AG08396 (cell line): ENCODE results near the gene PDE6G.

Experiments
- DNase-seq: peaks from one replicate; pipeline ENCODE4 v3.0.0; 2012; ENCODE audit warnings: low spot score, mixed read lengths

Gene PDE6G

DNA sequence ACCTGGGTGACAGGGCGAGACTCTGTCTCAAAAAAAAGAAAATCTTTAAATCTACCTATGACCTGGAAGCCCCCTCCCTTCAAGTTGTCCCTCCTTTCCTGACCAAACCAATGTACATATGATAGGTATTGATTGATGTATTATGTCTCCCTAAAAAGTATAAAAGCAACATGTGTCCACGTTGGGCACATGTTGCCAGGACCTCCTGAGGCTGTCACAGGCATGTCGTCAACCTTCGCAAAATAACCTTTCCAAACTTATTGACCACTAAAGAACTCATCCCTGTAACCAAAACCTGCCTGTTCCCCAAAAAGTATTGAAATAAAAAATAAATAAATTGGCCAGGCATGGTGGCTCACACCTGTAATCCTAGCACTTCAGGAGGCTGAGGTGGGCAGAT, 5.7 kb upstream of the PDE6G start:
- no peak for DNase-seq

DNA sequence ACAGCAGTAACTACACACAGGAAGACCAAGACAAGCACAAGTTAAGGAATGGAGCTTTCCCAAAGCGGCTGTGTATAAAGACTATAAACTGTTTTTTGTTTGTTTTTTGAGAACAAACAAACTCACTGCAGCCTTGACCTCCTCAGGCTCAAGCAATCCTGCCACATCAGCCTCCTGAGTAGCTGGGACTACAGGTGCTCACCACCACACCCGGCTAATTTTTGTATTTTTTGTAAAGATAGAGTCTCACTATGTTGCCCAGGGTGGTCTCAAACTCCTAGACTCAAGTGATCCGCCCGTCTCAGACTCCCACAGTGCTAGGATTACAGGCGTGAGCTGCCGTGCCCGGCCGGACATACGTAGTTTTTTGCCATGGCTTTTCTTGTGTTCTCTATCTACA, 4.1 kb upstream of the PDE6G start:
- DNase-seq = no peak

DNA sequence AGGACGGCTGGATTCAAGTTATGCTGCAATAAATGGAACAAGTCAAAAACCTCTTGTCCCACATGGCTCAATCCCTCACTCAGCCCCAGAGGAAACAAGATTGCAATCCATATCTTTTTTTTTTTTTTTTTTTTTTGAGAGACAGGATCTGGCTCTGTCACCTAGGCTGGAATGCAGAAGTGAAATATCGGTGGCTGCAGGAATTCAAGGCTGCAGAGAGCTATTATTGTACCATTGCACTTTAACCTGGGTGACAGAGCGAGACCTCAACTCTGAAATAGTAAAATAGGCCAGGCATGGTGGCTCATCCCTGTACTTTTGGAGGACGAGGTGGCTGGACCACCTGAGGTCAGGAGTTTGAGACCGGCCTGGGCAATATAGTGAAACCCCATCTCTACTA, 2.7 kb upstream of the PDE6G start:
- DNase-seq = no peak

DNA sequence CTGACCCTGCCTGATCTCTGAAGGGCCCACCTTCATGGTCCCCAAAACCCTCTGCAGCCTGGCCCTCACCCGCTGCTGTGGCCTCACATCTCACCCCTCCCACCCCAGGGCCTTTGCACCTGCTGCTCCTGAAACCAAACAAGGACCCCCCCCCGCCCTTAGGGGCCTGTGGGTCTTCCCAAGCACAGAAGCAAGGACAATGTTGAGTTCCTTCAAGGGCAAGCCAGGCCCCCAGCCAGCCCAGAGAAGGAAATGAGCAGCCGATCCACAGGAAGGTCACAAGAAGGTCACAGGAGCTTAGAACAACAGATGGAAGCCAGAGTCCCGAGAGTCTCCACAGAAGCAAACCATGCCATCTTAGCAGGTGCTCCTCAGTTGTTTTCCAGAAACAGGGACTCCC, 493 bp upstream of the PDE6G start:
- DNase-seq = no peak

DNA sequence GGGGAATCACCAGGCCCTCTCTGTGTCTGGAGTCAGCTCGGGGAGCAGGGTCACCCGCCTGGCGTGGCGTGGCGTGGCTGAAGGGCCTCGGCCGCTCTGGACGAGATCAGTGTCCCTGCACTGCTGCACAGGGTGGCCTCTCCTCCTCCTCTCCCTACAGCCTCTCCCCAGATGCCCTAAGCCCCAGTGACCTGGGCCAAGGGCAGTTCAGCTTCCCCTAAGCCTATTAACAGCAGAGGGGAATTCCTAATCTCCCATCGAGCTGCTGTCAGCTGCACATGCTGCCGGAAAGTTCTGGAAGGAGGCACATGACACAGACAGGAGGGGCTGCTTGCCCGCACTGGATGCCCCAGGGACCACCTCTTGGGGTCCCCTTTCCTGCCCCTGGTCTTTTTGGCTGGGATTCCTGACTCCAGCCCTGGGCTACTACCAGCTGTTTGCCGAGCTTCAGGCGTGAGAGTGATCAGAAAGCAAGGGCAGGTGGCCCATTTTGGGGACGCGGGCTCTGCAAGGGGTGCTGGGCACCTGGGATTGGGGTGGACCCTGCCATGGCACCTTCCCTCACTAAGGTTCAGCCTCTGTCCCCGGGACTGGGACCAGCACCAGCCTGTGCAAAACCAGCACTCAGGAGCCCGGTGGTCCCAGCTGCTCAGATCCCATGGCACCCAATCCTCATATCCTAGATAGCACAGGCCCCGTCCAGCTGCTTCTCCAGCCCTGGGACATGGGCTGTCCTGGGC, 794 bp downstream of the PDE6G start:
- DNase-seq = no peak

DNA sequence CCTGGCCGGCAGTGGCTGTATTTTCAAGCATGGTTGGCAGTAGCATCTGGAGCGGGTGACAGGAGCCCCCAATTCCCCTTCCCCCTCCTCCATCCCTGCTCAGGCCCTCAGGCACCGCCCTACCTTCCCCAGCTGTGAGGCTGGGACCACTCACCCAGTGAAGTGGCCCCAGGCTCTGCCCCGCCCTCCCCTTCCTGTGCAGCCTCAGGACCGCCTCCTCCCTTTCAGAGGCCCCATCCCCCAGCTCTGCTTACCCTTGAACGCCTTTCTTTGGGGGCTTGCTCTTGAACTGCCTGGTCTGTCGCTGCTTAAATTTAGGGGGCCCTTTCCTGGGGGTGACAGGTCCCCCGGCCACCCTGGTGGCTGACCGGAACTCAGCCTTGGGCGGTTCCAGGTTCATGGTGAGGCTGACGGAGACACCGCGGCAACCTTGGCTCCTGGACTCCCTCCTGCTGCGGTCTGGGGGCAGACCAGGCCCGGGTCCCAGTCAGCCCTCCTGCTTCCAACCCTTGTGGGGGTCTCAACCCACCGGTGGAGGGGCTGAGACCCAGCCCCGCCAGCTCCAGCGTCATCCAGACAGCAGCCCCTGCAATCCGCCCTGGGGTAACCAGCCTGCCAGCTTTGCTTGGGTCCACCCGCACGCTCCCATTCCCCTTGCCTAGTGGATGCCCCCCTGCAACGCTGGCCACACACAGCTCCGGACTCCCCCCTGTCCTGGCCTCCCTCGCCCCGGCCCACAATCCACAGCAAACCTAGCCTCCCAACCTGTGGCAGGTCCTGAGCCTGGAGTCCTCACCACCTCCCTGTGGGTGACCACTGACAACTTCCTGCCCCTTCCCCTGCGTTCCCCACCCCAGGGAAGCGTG, 3.2 kb downstream of the PDE6G start:
- no peak for DNase-seq

DNA sequence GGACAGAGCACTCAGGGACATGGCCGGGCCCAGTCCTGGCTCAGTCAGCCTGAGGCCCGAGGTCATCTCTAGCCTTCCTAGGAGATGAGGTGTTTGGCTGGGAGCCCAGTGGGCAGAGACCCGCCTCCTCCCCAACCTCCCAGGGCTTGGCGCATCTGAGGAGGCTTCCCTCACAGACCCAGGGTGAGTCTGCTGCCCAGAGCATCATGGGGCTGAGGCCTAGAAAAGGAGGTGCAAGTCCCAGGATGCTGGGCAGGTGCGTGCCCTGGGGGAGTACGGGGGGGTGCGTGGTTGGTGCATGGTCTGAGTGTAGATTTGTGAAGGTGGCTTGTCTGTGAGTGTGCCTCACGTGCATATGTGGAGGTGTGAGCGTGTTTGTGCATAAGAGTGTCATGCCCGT, 4.7 kb downstream of the PDE6G start:
- DNase-seq = peak; percentile 93

DNA sequence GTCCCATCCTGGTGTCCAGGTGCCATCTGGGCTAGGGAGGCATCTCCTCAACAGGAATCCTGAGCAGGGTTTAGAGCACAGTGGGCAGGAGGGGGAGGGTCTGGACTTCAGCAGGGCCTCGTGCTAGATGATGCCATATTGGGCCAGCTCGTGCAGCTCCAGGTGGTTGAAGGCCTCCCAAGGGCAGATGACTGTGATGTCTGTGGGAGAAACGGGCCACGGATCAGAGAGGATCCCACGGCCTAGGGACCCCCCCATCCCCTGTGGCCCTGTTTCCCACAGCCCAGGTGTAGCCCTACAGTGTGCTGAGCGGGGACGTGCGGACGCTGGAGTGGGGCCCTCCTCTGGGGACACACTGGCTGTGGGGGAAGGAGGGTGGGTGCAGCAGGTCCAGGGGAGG, 5.4 kb downstream of the PDE6G start:
- DNase-seq = peak; percentile 8

DNA sequence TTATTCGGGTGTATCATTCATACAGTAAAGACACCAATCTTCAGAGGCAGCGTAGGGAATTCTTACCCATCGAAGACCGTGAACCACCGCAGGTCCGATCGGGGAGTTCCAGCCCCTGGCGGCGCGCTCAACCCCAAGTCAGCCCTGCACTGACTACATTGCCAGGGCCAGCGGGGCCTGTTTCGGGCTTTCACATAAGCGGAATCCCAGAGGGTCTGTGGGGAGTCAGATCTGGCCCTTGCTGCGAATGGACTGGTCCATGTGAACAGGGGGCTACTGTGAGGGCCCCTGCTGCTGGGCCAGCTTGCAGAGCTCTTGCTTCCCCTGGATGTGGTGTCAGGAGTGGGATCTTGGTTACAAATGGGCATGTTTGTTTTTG, 7.6 kb downstream of the PDE6G start:
- no peak for DNase-seq

DNA sequence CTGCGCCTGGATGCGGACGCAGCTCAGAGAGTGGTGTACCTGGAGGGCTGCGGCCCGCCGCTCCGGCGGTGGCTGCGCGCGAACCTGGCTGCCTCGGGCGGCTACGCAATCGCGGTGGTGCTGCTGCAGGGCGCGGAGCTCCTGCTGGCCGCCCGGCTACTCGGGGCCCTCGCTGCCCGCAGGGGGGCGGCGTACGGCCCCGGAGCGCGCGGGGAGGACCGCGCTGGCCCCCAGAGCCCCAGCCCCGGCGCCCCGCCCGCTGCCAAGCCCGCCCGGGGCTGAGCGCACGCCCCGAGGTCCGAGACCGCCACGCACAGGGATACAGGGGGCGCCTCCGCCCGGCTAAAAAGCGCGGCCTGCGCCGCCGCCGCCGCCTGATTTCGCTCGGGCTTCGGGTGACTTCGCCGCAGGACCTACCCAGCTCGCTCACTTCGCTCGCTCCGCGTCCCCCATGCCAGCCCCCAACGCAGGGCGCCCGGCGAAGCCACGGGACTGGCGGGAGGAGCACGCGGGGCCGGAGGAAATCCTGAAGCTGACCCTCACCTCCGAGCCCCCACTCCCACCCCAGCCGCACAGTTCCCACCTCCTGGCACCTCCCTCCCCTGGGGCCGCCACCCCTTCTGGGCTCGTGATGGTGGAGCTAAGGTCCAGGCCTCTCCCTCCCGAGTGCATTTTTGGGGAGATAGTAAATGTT, 8.2 kb downstream of the PDE6G start:
- peak; percentile 32 for DNase-seq

DNA sequence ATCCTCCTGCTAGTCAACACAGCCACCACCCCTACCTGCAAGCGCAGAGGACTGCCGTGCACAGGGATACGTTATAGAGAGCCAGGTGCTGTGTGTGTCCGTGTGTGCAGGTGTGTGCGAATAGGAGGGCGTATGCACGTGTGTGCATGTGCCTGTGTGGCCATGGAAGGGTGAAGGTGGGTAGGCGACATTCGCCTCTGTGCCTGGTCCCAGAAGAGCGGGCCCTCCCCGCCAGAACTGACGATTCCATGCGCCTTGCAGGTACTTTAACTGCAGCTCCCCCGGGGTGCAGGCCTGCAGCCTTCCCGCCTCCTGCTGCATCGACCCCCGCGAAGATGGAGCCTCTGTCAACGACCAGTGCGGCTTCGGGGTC, 8.7 kb downstream of the PDE6G start:
- no peak for DNase-seq

DNA sequence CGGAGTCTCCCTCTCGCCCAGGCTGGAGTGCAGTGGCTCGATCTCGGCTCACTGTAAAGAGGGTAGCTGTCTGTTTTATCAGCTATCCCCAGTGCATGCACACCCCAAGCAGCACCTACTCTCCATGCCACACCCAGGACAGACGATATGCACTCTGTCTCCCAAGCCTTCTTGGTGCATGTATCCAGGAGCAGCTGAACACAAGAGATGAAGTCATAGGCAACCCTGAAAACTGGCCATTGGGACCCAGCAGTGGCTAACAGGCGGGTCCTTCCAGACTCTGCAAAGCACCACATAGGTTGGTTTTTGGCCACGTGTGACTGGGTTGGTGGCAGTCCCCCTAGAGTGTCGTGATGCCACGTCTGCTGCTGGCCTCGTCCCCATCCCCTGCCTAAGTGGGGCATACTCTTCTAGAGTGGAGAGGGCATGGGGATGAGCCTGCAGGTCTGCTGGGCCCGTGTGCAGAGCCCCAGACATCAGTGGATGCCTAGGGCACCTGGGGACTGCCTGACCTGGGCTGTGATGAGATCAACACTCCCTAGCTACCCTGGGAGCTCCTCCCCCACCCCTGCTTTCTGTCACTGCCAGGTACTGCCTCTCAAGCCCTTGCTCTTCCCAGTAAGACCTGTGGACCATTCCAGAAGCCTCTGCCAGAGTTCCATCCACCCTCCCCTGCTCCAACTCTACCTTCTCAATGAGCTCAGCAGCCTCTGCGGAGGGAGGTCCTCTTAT, 9.3 kb downstream of the PDE6G start:
- DNase-seq = peak; percentile 23

DNA sequence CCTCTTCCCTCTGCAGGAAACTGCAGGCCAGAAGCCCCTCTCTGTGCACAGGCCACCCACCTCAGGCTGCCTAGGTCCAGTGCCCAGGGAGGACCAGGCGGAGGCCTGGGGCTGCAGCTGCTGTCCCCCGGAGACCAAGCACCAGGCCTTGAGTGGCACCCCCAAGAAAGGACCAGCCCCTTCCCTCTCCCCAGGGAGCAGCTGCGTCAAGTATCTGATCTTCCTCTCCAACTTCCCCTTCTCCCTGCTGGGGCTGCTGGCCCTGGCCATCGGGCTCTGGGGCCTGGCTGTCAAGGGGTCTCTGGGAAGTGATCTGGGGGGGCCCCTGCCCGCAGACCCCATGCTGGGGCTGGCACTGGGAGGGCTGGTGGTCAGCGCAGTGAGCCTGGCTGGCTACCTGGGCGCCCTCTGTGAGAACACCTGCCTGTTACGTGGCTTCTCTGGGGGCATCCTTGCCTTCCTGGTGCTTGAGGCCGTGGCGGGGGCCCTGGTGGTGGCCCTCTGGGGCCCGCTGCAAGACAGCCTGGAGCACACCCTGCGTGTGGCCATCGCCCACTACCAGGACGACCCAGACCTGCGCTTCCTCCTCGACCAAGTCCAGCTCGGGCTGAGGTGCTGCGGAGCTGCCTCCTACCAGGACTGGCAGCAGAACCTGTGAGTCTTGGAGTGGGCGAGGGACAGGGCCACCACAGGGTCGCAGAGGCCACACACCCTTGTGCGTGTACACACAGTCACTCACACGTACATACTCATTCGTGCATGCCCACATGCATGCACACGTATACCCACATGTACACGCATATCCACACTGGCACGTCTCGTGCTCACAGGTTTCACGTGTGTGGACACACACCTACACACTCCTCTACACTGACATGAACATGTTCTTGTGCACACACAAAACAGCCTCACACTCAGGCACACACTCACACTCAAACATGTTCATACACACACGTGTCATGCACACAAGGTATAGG, 11.1 kb downstream of the PDE6G start:
- no peak for DNase-seq

DNA sequence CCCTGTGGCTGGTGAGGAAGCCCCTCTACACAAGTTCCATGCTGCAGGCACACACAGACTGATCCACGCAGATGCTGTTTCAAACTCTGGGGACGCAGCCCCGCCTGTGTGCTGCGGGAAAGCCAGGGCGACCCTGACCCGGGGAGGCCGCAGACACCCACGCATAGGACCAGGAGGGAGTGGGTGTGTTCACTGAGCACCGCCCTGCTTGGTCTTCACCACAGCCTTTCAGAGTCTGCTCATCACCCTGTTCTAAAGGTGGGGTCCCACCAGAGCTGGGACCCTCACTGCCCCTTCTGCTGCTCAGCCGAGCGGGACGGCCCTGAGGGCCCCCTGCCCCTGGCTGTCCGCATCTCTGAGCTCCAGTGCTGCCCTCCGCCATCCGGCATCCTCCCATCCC, 11.8 kb downstream of the PDE6G start:
- no peak for DNase-seq

DNA sequence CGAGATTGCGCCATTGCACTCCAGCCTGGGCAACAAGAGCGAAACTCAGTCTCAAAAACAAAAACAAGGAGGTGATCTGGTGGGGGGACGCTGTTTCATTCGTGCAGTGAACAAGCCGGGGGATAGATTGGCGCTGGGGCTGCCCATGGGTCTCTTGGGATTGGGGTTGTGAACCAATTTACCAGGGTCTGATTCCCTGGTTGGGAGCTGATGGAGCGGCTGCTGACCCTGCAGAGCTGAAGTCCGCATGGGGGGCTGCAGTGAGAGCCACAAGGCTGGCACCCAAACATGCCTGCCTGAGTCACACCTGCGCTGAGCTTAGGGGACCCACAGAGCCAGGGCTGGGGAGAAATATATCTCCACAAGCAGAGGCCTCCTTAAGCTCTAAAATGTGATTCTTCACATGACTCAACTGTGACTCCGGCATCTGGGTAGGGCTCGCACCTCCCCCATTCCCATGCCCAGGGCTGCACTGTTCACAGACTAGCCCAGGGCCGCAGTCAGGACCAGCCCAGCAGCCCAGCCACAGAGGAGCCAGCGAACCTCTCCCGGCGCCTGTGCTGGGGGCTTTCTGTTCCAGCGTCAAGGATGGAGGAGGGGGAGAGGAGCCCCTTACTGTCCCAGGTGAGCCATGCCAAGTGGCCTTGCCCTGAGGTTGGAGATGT, 14.4 kb downstream of the PDE6G start:
- peak; percentile 93 for DNase-seq

DNA sequence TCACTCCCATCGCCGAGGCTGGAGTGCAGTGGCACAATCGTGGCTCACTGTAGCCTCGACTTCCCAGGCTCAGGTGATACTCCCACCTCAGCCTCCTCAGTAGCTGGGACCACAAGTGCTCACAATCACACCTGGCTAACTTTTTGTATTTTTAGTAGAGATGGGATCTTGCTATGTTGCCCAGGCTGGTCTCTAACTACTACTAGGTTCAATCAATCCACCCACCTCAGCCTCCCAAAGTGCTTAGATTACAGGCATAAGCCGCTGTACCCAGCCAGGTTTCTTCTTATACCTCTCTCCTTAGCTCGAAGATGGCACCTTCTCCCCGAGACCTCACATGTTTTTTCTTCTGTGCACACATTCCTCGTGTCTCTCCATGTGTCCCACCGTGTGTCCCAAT, 16.3 kb downstream of the PDE6G start:
- DNase-seq = no peak

DNA sequence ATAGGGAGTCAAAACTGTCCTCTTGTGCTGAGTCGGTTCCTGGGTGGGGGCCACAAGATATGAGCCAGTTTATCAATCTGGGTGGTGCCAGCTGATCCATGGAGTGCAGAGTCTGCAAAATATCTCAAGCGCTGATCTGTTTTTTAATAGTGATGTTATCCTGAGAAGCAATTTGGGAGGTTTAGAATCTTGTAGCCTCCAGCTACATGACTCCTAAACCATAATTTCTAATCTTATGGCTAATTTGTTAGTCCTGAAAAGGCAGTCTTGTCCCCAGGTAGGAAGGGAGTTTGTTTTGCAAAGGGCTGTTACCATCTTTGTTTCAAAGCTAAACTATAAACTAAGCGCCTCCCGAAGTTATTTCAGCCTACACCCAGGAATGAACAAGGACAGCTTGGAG, 17.7 kb downstream of the PDE6G start:
- DNase-seq = no peak

DNA sequence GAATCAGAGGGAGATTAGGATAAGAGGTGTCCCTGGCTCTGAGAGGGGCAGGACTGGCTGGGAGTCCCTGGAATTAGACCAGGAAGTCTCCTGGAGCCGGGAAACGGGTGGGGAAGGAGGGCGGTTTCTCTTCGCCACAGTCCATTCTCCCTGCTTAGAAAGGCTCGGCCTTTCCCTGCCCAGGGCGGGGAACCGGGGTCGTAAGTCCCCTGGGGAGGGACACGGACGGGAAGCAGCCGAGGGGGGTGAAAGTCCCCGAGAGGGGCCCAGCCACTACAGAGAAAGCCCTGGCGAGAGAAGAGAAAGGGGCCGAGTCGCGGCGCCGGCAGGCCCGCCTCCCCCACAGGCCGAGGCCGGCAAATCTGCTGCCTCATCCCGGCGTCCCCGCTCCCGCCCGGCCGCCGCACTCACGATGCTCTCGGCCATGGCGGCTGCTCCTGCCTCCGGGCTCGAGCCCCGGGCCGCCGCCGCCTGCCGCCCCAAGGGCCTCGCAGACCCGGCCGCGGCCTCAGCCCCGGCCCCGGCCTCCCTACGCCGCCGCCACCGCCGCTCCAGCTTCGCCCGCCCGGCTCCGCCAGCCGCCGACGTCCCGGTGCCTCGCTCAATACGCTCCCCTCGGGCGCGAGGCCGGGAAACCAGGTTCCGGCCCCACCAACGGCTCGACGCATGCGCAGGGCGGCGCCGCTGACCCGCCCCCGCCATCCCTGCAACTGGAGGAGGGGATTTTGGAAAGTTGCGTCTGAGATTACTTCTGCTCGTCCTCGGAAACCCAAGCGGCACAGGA, 19.6 kb downstream of the PDE6G start, which contains the start of the genes NPLOC4 and TSPAN10:
Gene NPLOC4 (minus strand): TSS at position 608 of the 784 bp plus-strand sequence. CDS start 182 bp downstream, at position 426.
Gene TSPAN10 (plus strand): TSS at position 692 of the 784 bp plus-strand sequence. CDS start 5,217 bp downstream, outside the sequence.
- peak; percentile 99 for DNase-seq

DNA sequence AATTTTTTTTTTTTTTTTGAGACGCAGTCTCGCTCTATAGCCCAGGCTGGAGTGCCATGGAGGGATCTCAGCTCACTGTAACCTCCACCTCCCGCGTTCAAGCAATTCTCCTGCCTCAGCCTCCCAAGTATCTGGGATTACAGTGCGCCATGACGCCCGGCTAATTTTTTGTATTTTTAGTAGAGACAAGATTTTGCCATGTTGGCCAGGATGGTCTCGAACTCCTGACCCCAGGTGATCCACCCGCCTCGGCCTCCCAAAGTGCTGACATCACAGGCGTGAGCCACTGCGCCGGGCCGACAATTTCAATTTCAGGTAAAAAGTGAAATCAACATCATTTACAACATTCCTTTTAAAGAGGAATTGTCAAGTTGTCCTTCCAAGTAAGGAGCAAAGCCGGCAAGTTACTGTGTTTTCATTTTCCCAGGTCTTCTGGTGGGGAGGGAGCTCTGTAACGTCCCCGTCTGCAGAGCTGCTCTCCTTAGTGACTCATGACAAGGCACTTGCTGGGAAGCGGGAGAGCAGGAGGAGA, 20.3 kb downstream of the PDE6G start:
- DNase-seq = no peak
